ENCODE data around the gene TRIM45. TPM values are rescaled to one million over a fixed set of nuclear protein-coding genes. Genes with fewer than 3 reads are reported as not detected.

Gene TRIM45
- total and polyA plus RNA-seq, 2 of the 13 experiments (the other 11 are each of a cell fraction or from before 2014, with no cell fraction given): 1.9 to 2.3 TPM

DNA sequence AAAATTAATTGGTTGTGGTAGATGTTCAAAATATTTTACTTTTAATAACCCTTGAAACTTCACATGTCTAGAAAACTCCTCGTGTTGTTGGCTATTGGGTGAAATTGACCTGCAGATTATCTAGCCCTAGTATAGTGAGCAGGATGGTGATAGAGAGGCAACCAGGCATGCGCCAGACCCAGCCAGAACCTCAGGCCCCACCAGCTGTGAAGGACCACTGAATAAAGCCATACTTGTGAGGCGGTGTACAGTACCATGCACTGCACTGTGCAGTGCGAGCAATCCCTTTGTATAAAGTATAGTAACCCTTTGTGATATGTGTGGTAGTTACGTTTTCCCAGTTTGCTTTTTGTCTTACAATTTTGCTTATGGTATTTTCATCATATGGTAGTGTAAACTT is 53.0 kb downstream of the TRIM45 start:
- POLR2A ChIA-PET: no interaction called here
- peaks cover 0 to 6% of the 10 kb centered on the region in 2 experiments; a peak in 1 of 5 replicates for H3K36me3 ChIP-seq (replicated peaks in 1 of 2; ENCODE audit: control insufficient read depth in 1 of 2, insufficient read depth in 2 of 2, low read length in 2 of 2)

GRCh38 chr1:117067533-117068370 is 53.8 kb downstream of the TRIM45 start:
- H3K4me3 ChIP-seq (replicated peaks in 1 of 3; ENCODE audit: insufficient read depth in 1 of 3, low read depth in 2 of 3, low read length in 3 of 3): no peak overlapping the region
- H3K9ac ChIP-seq (ENCODE audit: insufficient read depth, low read depth, low read length): no peak overlapping the region
- no peaks in the 10 kb centered on the region for H3K27me3 ChIP-seq (ENCODE audit: control insufficient read depth in 1 of 2, insufficient read depth in 2 of 2, low read length in 2 of 2)
- H3K9me3 ChIP-seq (ENCODE audit: low read length): no peaks in the 10 kb centered on the region
- no peaks in the 10 kb centered on the region for H3K4me1 ChIP-seq (ENCODE audit: insufficient read depth, low read length)
- ChIA-PET POLR2A (no interaction called here), CTCF (ENCODE audit: low intra/inter-chr PET ratio, low total read pairs) (interaction anchor here (2.1 to 2.3 kb wide), 2 partner anchors 61 to 216 kb away, joined by 21 to 23 read pairs; no protein-coding TSS in a partner anchor)
- 73% methylated on average over 6 of the region's 6 CpGs for WGBS (ENCODE audit: low lambda C conversion rate)
- H3K4me2 ChIP-seq (ENCODE audit: low read depth, low read length): no peak overlapping the region
- in situ Hi-C loops (cut with HindIII; ENCODE audit: extremely low pct_ligation_motif_present, low pct_unique_long_range_greater_than_20kb): loop anchor here (5.0 kb wide), 1 partner anchor 215 kb away; no protein-coding TSS in a partner anchor
- H2AFZ ChIP-seq (ENCODE audit: low read length): no peak overlapping the region
- H4K20me1 ChIP-seq (ENCODE audit: insufficient read depth, low read length): no peaks in the 10 kb centered on the region
- no TSS peak for BruUV-seq (replicated peaks)
- DNase-seq (ENCODE audit: low spot score): peak; percentile 34
- ATAC-seq: peak; percentile 94
- peak; percentile 77 for FAIRE-seq
- H3K27ac ChIP-seq (ENCODE audit: extremely low read length, insufficient read depth, low read length): no peak overlapping the region
- intact Hi-C loops (cut with micrococcal nuclease; ENCODE audit: unreplicated experiment): loop anchor here (1.0 kb wide), 2 partner anchors 61 to 217 kb away; no protein-coding TSS in a partner anchor
- H3K79me2 ChIP-seq (ENCODE audit: insufficient read depth, low read length): no peaks in the 10 kb centered on the region
- H3K36me3 ChIP-seq (replicated peaks in 1 of 2; ENCODE audit: control insufficient read depth in 1 of 2, insufficient read depth in 2 of 2, low read length in 2 of 2): peaks cover 0 to 6% of the 10 kb centered on the region in 2 experiments; a peak in 1 of 5 replicates
- TF ChIP-seq ZNF629 (CRISPR knock-in tag; conservative IDR thresholded peaks at IDR 0.05) (peak; percentile 75), CC2D1A (CRISPR knock-in tag; IDR thresholded peaks at IDR 0.05) (no peak), ZNF18 (CRISPR knock-in tag; IDR thresholded peaks at IDR 0.05; ENCODE audit: insufficient replicate concordance) (no peak), ZNF879 (CRISPR knock-in tag; IDR thresholded peaks at IDR 0.05) (no peak), NPAS2 (CRISPR knock-in tag; IDR thresholded peaks at IDR 0.05; ENCODE audit: borderline replicate concordance) (no peak), TEAD3 (CRISPR knock-in tag; optimal IDR thresholded peaks at IDR 0.05; ENCODE audit: borderline replicate concordance) (no peak), SMC3 (IDR thresholded peaks at IDR 0.05; ENCODE audit: low read length) (peak; percentile 88), STAG1 (CRISPR knock-in tag; IDR thresholded peaks at IDR 0.05) (peak; percentile 89), FOXA3 (CRISPR knock-in tag; IDR thresholded peaks at IDR 0.05) (peak; percentile 17; the same call in 1 of the 2 replicates), ELF3 (CRISPR knock-in tag; IDR thresholded peaks at IDR 0.05) (no peak), RAD21 (CRISPR knock-in tag; IDR thresholded peaks at IDR 0.05) (peak; percentile 65; the same call in 1 of the 2 replicates), ZNF552 (CRISPR knock-in tag; IDR thresholded peaks at IDR 0.05; ENCODE audit: borderline replicate concordance) (no peak)
- TF ChIP-seq, protein P1, sequence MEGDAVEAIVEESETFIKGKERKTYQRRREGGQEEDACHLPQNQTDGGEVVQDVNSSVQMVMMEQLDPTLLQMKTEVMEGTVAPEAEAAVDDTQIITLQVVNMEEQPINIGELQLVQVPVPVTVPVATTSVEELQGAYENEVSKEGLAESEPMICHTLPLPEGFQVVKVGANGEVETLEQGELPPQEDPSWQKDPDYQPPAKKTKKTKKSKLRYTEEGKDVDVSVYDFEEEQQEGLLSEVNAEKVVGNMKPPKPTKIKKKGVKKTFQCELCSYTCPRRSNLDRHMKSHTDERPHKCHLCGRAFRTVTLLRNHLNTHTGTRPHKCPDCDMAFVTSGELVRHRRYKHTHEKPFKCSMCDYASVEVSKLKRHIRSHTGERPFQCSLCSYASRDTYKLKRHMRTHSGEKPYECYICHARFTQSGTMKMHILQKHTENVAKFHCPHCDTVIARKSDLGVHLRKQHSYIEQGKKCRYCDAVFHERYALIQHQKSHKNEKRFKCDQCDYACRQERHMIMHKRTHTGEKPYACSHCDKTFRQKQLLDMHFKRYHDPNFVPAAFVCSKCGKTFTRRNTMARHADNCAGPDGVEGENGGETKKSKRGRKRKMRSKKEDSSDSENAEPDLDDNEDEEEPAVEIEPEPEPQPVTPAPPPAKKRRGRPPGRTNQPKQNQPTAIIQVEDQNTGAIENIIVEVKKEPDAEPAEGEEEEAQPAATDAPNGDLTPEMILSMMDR (CRISPR knock-in tag; IDR thresholded peaks at IDR 0.05): peak; percentile 88

More for the DNA sequence above, 53.0 kb downstream of the TRIM45 start:
- FAIRE-seq (no peak), DNase-seq (ENCODE audit: low spot score) (no peak), ATAC-seq (no peak)
- intact Hi-C loops (cut with micrococcal nuclease; ENCODE audit: unreplicated experiment) (loop anchor here (1.0 kb wide), 2 partner anchors 60 to 216 kb away; no protein-coding TSS in a partner anchor), in situ Hi-C loops (cut with HindIII; ENCODE audit: extremely low pct_ligation_motif_present, low pct_unique_long_range_greater_than_20kb) (loop anchor here (5.0 kb wide), 1 partner anchor 214 kb away; no protein-coding TSS in a partner anchor)
- Histone ChIP-seq H4K20me1 (ENCODE audit: insufficient read depth, low read length) (no peaks in the 10 kb centered on the region), H3K4me1 (ENCODE audit: insufficient read depth, low read length) (no peaks in the 10 kb centered on the region), H3K4me3 (replicated peaks in 1 of 3; ENCODE audit: insufficient read depth in 1 of 3, low read depth in 2 of 3, low read length in 3 of 3) (no peak overlapping the region), H3K9ac (ENCODE audit: insufficient read depth, low read depth, low read length) (no peak overlapping the region), H3K27ac (ENCODE audit: extremely low read length, insufficient read depth, low read length) (no peak overlapping the region), H2AFZ (ENCODE audit: low read length) (no peak overlapping the region), H3K4me2 (ENCODE audit: low read depth, low read length) (no peak overlapping the region), H3K79me2 (ENCODE audit: insufficient read depth, low read length) (no peaks in the 10 kb centered on the region), H3K27me3 (ENCODE audit: control insufficient read depth in 1 of 2, insufficient read depth in 2 of 2, low read length in 2 of 2) (no peaks in the 10 kb centered on the region), H3K9me3 (ENCODE audit: low read length) (no peaks in the 10 kb centered on the region)
- WGBS (ENCODE audit: low lambda C conversion rate): 90% methylated on average over 5 of the region's 5 CpGs
- BruUV-seq (replicated peaks): no TSS peak
- no peak for TF ChIP-seq MIER3 (CRISPR knock-in tag; IDR thresholded peaks at IDR 0.05; ENCODE audit: borderline replicate concordance)
- no peak for TF ChIP-seq ZNF530 (CRISPR knock-in tag; IDR thresholded peaks at IDR 0.05; ENCODE audit: low read depth)
- CTCF ChIA-PET (ENCODE audit: low intra/inter-chr PET ratio, low total read pairs): interaction anchor here (2.1 to 2.3 kb wide), 2 partner anchors 60 to 215 kb away, joined by 21 to 23 read pairs; no protein-coding TSS in a partner anchor

Measured in HepG2 (cell line).